NCI-H2029 treated with DMSO at 0.1 percent for 48 hours (cell line): ENCODE measurements around the gene TGM2.

Source experiments
- DNase-seq: peaks from one replicate; lab custom pipeline; 2025; lab: John Stamatoyannopoulos, UW

Gene TGM2

GRCh38 chr20:38165089-38165965 lies at the start of gene TGM2:
Gene TGM2, minus strand, starts transcription at chr20:38165270. Its CDS starts 72 bp downstream, at chr20:38165198.
- DNase-seq: peak; percentile 74

DNA sequence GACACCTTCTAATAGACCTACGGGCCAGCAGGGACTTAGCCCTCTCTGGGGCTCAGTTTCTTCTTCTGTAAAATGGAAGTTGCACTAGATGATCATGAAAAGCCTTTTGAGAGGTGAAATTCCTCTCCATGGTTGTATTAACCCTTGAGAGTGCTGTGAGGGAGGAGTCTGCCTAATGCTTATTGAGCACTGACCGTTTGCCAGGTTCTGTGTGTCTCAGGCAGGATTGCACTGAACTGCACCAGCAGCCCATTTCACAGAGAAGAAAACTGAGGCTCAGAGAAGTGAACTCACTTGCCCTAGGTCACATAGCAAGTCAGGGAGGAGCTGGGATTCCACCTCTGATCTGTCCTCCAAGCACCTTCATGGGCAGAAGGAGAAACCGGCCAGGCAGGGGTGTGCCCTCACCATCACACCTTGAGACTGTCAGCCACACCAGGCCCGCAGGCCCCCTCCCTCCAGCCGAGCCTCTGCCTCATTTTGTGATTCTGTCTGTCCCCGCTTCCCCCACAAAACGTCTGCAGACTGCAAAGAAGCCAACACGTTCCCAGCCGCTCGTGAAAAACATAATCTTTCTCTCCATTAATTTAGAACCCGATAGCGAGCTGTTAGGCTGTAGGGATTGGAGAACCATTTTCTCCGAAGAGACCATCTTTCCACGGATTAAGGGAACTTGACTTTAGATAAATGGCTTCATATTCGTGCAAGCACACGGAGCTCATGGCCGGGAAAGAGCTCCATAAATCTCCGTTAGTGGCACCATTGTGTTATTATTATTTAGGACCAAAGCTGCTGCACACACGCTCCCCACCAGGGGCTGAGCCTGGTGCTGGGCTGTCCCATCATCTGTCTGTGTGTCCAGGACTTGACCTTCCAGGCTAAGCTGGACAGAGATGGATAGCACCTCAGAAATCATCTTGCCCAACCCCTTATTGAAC lies 49.5 kb upstream of the TGM2 start:
- no peak for DNase-seq

DNA sequence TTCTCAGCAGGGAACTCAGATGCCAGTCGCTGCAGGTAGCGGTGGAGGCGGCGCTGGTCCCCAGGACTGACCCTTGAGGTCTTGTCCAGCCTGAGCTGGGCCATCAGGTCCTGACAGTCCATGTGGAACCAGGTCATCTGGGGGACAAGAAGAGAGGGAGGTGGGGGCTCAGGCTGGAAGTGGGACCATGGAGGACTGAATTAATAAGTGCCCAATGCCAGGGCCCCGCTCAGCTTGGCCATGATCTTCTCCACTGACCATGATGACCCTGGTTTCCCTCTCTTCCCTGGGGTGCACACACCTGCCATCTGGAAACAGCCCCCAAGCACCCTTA lies 48.5 kb upstream of the TGM2 start:
- DNase-seq: no peak

DNA sequence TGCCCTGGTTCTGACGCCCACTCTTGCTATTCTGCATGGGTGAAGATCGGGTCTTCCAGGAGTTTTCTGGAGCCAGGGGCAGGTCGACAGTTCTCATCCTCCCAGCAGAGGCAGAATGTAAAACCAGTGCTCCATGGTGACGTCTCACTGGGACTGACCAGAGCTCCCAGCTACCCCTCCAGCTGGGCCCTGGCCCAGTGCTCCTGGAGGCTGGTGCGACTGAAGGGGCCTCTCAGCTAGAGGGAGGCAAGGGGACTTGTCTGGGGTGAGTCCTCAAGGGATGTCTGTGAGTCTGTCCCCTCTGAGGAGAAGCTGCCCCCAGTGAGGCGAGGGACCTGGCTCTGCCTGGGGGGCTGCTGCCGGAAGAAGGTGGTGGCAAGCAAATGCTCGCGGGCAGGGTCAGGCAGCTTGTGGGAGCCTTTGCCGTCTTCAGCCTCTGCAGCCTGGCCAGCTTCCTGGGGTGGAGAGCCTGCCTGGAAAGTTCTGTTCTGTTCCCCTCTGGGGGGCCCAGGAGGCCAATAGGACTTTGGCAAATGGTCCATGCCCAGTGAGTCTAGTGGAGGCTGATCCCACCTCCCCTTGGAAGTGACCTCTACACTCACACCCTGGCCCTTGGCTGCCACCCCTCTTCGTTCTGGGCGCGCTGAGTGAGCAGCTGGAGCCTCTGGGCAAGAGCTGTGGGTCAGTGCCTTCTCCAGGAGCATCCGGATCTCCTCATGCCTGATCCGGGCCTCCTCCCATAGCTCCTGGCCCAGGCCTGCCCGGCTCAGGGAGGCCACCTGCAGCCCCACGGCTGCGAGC lies 47.9 kb upstream of the TGM2 start:
- no peak for DNase-seq

DNA sequence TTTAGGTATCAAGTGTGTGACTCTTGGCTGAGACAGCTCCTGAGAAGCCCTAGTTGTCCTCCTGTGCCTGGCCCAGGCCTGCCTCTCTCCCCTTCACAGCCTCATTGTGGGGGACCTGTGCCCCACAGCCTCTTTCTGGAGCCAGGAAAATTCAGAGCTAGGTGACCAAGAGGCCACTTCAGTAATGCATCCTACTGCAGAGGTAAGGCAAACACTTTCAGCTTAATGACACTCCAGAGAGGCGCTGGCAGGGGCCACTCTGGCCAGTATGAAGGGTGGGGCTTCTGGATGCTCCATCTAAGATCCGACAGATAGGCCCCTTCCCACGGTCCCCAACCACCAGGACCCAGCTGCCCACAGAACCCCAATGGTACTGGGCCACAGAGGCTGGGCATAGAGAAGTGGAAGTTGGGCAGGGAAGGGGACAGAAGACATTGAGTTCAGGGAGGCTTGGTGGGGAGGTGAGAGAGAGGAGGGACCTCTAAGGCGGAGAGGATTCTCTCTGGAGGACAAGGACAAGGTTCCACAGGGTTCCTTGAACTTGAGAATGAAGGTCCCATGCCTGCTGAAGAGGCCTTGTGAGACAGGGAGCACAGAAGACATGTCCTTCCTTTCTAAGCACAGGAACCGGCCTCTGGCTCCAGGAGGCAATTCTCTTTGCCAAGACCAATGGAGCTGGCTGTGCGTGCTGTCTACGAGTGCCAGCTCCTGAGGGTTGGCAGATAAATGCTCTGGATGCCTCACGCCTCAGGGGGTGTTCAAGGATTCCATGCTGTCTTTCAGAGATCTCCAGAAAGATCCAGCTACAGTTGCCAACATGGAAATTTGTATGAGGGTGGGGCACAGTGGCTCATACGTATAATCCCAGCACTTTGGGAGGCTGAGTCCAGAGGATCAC lies 46.4 kb upstream of the TGM2 start:
- no peak for DNase-seq

- DNase-seq: no peak
Measured at GRCh38 chr20:38210741-38211140, 45.7 kb upstream of the TGM2 start.

GRCh38 chr20:38209736-38210405 lies 44.8 kb upstream of the TGM2 start:
- no peak for DNase-seq

GRCh38 chr20:38209054-38209675 lies 44.1 kb upstream of the TGM2 start:
- DNase-seq: no peak

GRCh38 chr20:38208523-38208922 lies 43.5 kb upstream of the TGM2 start:
- DNase-seq: no peak

DNA sequence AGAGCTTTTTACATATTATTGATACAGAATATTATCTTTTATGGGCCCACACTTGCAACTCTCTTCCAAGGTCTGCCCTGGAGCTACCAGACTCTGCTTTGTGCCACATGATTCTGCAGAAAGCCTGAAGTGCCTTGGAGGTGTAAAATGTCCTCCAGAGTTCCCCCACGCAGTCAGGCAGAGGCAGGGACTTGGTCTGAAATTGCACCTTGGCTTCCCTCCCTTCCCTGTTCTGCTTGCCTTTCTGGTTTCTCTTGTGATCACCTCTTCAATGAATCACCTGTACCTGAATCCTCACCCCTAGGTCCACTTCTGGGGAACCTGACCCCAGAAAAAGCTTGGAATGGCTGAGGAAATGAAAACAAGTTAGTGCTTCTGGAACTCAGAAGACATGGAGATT lies 43.0 kb upstream of the TGM2 start:
- DNase-seq: no peak

DNA sequence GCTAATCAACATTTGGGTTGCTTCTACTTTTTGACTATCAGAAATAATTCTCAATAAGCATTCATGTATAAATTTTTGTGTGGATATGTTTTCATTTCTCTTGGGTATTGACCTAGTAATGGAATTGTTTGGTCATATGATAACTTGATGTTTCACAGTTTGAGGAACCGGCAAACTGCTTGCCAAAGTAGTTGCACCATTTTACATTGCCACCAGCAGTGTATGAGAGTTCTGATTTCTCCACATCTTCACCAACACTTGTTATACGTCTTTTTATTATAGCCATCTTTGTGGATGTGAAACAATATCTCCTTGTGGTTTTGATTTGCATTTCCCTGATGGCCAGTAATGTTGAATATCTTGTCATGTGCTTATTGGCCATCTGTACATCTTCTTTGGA lies 42.6 kb upstream of the TGM2 start:
- DNase-seq: no peak

- DNase-seq: no peak
Measured at GRCh38 chr20:38205001-38205400, 39.9 kb upstream of the TGM2 start.

GRCh38 chr20:38203981-38204357 lies 38.9 kb upstream of the TGM2 start:
- no peak for DNase-seq

DNA sequence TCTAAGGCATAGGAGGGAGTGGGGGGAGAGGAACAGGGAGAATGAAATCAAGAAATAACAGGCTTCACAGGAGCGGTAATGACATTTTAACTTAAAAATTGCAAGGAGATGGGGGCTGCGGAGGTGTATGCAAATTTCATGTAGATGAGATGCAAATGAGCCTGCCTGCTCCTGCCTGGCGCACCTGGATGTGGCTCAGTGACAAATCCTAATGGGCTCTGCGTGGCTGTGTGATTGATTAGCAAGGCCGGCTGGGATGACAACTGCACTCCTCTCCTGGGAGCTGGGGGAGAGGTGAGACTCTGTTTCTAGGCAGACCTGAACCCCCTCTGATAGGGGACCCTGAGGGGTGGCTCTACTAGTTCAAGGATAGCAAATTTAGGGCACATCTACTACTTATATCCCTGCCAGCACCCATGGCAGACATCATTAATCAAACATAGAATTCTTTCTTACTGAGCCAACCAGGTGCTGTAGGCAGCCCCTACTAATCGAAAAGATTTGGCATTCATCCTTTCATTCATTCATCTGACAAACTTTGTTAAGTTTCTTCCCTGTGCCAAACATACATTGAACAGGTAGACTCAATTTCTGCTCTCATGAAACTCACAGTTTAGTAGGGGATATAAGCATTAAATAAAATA lies 38.4 kb upstream of the TGM2 start:
- DNase-seq: no peak

GRCh38 chr20:38202982-38203293 lies 37.9 kb upstream of the TGM2 start:
- DNase-seq: no peak

- DNase-seq: no peak
Measured at GRCh38 chr20:38202153-38202981, 37.3 kb upstream of the TGM2 start.

- no peak for DNase-seq
Measured at GRCh38 chr20:38201356-38201755, 36.3 kb upstream of the TGM2 start.

DNA sequence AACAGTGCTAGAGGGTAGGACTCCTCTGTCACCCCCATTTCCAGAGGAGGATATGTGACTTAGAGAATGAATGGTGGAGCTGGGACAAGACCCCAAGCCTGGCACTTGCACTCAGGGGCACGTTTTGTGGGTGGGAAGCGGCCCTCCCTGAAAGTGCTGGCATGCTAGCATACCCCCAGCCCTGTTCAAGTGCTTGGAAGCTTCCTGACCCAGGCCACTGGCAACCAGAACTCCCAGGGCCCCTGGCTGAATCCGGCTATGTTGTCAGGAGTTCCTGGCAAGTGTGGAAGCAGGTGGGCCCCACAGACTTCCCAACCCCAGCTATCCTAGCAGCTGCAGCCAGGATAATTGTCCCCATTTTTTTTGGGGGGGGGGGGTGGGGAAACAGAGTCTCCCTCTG lies 35.6 kb upstream of the TGM2 start:
- DNase-seq: no peak
